ENCODE results near the gene SLC24A2. TPM values are rescaled to one million over a fixed set of nuclear protein-coding genes. Genes with fewer than 3 reads are reported as not detected.

SLC24A2 gene
- total RNA-seq, result not detected in 2 replicates

GRCh38 chr9:19788614-19789271 is at the start of gene SLC24A2:
TSS of gene SLC24A2 (minus strand) at chr9:19789037.

Data from vein endothelial cell (primary cell).